Measurements from ENCODE around the gene MEF2D. TPM values are rescaled to one million over a fixed set of nuclear protein-coding genes. Genes with fewer than 3 reads are reported as not detected.

MEF2D gene
- total and polyA plus RNA-seq, 12 donors: 7.8 to 89.9 (median 50.0) TPM

GRCh38 chr1:156444407-156445001 is 56.1 kb downstream of the MEF2D start:
- TF ChIP-seq CTCF (IDR thresholded peaks at IDR 0.05) (peak; percentile 11 to 42 (median 30)), POLR2A (IDR thresholded peaks at IDR 0.05) (no peak)
- Histone ChIP-seq H3K36me3 (replicated peaks in 1 of 2) (no peaks in the 10 kb centered on the region), H3K27me3 (peaks cover 54% of the 10 kb centered on the region), H3K4me1 (replicated peaks in 1 of 2) (no peaks in the 10 kb centered on the region), H3K27ac (no peak overlapping the region), H3K9me3 (replicated peaks in 1 of 3) (no peaks in the 10 kb centered on the region), H3K4me3 (no peak overlapping the region)
- 11 to 34% (median 18%) methylated on average over 1 of the region's 1 CpG for WGBS, 4 donors
- intact Hi-C loops (cut with DNase I): loop anchor here in 1 of 2 donors (2.0 kb wide), 1 partner anchor 58 kb away; no protein-coding TSS in a partner anchor
- DNase-seq: no peak

- intact Hi-C loops (cut with DNase I): no loop called here
- WGBS, 4 donors: 48 to 64% (median 60%) methylated on average over 6 of the region's 6 CpGs
- Histone ChIP-seq H3K36me3 (replicated peaks in 1 of 2) (no peaks in the 10 kb centered on the region), H3K4me1 (replicated peaks in 1 of 2) (no peaks in the 10 kb centered on the region), H3K4me3 (no peak overlapping the region), H3K9me3 (replicated peaks in 1 of 3) (no peaks in the 10 kb centered on the region), H3K27me3 (peaks cover 67% of the 10 kb centered on the region), H3K27ac (no peak overlapping the region)
- TF ChIP-seq POLR2A (IDR thresholded peaks at IDR 0.05) (no peak), CTCF (IDR thresholded peaks at IDR 0.05) (no peak)
- no peak for DNase-seq
Measured at GRCh38 chr1:156443286-156443685, 57.3 kb downstream of the MEF2D start.

DNA sequence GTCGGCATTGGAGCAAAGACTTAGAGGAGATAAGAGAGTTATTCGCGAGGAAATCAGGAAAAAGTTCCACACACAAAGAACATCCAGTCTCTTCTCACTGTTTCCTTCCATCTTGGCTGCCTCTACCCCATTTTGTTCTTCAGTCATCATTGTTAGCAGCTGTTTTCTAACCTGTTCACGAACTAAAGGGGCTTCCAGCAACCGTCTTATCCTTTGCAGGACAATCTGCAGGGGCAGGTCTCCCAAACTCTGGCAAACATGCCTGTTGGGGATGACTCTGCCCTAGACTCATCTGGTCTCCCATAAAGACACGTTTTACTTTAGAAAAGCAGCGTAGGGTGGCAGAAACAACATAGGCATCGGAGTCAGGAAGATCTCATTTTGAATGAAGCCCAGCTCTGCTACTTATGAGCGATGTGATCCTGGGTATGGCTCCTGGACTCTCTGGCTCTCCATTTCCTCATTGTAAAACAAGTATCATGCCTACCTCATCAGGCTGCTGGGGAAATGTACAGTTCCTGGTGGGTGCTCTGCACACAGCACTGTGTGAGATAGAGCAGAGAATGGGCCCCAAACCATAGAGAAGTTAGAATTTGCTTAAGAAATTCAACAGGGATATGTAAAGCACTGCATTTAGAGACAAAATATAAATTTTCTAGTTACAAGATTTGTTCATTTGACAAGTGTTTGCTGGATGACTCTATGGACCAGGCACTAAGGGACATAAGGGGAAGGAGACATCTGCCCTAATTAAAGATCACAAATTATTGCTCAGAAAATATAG is 59.7 kb downstream of the MEF2D start:
- TF ChIP-seq POLR2A (IDR thresholded peaks at IDR 0.05) (no peak), CTCF (IDR thresholded peaks at IDR 0.05) (no peak)
- no peaks in the 10 kb centered on the region for H3K9me3 ChIP-seq (replicated peaks in 1 of 3)
- 16 to 28% (median 23%) methylated on average over 9 of the region's 9 CpGs for WGBS, 4 donors
- no peak overlapping the region for H3K4me3 ChIP-seq
- H3K27ac ChIP-seq: no peak overlapping the region
- DNase-seq: no peak
- H3K27me3 ChIP-seq: peaks cover 89% of the 10 kb centered on the region
- intact Hi-C loops (cut with DNase I): loop anchor here in 1 of 2 donors (2.0 kb wide), 1 partner anchor 52 kb away; no protein-coding TSS in a partner anchor
- H3K4me1 ChIP-seq (replicated peaks in 1 of 2): peaks cover 7 to 9% of the 10 kb centered on the region in 2 donors
- H3K36me3 ChIP-seq (replicated peaks in 1 of 2): no peaks in the 10 kb centered on the region

DNA sequence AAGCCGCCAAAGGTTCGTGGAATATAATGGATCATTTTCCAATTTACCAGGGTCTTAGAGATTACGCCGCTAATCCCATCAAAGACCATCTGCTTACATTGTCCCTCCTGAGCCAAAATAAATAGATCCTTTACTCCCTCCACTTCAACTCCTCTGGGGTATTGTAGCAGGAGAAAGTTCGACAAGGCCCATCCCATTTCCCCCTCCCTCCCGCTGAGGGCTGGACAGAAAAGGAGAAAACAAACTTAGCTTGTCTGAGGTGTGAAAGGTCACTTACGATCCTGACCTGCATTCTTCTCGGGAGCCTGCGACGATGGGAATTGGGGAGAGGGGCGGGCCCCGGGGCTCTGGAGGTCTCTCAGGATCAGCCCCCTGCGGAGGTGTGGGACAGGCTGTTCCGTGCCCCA is 60.8 kb downstream of the MEF2D start:
- DNase-seq: no peak
- TF ChIP-seq CTCF (IDR thresholded peaks at IDR 0.05) (no peak), POLR2A (IDR thresholded peaks at IDR 0.05) (no peak)
- intact Hi-C loops (cut with DNase I): loop anchor here in 1 of 2 donors (2.0 kb wide), 1 partner anchor 51 kb away; no protein-coding TSS in a partner anchor
- Histone ChIP-seq H3K4me3 (no peak overlapping the region), H3K4me1 (replicated peaks in 1 of 2) (peaks cover 7 to 15% of the 10 kb centered on the region in 2 donors), H3K27ac (no peak overlapping the region), H3K9me3 (replicated peaks in 1 of 3) (no peaks in the 10 kb centered on the region), H3K36me3 (replicated peaks in 1 of 2) (no peaks in the 10 kb centered on the region), H3K27me3 (peaks cover 93% of the 10 kb centered on the region)
- 10 to 19% (median 15%) methylated on average over 14 of the region's 14 CpGs for WGBS, 4 donors

Measured in adrenal gland (tissue), 12 donors.